T-helper 1 cell (primary cell): ENCODE data around the gene CLSTN1.
A peak's percentile ranks its signal among the peaks of the same experiment; 100 is the strongest.

Experiments
- DNase-seq, 5 donors: peaks; one replicate each; pipeline ENCODE4 v3.0.0-alpha.2; 2012 to 2020

The CLSTN1 gene

DNA sequence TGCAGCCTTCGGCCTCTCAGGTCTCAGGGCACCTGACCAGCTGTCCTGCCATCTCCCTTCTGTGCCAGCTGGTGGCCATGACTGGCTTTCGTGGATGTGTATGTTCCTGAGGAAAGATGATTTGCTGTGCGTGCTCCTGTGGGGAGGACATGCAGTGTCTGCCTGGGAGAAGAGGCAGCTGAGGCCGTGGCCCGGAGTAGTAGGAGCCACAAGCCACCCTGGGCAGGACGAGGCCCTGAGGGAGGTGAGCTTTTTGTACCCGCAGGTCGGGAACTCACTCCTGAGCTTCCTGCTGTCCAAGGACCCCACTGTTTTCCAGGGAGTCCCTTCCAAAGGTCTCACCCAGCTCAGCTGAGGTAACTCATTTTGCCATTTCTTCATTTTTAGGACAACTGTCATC is 113.7 kb downstream of the CLSTN1 start:
- no peak for DNase-seq

DNA sequence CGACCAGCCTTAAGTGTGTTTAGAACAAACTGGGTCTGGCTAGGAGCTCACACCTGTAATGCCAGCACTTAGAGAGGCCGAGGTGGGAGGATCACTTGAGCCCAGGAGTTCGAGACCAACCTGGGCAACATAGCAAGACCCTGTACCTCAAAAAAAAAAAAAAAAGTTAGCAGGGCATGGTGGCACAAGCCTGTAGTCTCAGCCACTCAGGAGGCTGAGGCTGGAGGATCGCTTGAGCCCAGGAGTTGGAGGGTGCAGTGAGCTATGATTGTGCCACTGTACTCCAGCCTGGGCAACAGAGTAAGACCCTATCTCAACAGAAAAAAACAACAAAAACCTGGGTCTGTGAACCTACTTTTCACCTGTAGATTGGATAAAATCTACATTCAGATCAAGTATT is 117.6 kb downstream of the CLSTN1 start:
- DNase-seq = no peak

DNA sequence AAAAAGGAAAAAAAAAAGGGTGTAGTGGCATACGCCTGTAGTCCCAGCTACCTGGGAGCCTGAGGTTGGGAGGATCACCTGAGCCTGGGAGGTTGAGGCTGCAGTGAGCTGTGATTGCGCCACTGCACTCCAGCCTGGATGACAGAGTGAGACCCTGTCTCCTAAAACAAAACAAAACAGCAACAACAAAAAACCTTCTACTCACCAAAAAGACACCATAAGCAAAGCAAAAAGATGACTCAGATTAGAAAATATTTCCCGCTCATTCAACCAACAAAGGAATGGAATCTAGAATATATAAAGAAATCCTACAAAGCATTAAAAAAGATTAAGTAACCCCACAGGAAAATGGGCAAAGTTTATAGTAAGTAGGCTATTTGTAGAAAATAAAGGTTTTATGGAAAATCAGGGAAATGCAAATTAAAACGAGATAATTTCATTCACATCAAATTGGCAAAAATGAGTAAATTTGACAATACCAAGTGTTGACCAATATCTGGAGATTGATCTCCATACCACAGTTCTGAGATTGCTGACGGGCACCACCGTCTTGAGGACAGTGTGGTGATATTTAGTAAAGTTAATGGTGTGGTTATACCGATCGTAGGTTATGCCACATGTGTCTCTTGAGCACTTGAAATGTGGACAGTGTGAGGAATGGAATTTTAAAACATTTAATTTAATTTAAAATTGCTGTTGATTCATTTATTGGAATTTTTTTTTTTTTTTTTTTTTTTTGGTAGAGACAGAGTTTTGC is 118.2 kb downstream of the CLSTN1 start:
- DNase-seq = no peak

DNA sequence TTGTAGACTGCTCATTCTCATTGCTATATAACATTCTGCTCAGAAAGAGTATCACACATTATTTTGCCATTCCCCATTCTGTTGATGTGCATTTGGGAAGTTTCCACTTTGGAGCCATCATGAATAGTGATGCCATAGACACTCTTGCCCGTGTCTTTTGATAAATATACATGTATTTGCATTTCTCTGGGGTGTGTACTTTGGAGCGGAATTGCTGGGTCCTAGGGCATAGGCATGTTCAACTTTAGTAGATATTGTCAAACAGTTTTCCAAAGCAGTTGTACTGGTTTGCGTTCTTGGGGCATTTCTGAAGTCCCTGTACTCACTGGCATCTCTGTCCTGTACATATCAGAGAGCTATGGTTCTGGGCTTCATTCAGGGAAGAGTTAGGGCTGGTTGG is 120.1 kb downstream of the CLSTN1 start:
- no peak for DNase-seq

DNA sequence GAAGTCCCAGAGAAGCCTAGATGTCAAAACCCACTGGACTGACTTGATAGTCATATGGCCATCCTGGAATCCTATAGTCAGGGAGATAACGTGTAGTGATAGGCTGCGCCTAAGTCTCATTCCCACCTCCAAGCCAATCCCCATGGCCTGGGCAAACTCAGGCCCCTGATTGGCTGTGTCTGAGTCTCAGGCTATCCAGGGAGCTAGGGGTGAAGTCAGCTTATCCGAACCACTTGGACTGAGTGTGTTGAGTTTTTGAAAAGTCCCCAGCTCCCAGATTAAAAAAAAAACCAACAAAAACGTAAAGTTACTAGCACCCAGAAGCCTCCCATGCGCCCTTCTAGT is 120.6 kb downstream of the CLSTN1 start:
- no peak for DNase-seq

DNA sequence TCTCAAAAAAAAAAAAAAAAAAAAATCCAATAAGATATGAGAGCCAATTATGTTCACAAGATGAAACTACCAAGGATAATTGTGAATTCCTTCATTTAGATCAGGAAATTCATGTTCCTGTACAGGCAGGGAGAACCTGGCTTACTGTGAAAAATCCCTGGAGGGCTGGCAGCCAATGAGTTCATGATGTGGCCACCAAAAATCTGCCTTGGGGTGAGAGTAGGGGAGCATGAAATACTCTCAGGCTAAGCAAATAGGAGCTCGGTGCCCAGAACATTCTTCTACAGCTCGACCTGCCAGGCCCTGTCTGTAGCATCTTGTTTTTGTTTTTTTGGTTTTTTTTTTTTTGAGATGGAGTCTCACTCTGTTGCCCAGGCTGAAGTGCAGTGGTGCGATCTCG is 122.1 kb downstream of the CLSTN1 start:
- no peak for DNase-seq

DNA sequence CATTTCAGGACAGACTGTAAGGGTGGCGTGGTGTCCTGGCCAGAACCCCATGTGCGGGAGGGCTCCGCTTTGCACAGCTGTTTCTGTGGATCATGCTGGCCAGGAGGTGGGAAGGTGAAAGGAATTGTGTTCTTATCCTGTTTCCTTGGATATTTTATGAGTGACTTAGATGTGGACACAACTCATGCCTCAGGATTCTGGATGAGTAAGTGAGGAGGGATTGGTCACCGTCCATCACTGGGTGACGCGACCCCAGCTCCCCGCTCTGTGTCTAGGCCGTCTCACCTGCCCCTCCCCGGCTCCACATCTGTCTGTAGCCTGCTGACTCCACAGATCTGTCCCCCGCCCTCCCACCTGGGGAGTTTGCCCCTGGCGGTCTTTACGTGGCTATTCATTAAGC is 123.4 kb downstream of the CLSTN1 start:
- DNase-seq = no peak

DNA sequence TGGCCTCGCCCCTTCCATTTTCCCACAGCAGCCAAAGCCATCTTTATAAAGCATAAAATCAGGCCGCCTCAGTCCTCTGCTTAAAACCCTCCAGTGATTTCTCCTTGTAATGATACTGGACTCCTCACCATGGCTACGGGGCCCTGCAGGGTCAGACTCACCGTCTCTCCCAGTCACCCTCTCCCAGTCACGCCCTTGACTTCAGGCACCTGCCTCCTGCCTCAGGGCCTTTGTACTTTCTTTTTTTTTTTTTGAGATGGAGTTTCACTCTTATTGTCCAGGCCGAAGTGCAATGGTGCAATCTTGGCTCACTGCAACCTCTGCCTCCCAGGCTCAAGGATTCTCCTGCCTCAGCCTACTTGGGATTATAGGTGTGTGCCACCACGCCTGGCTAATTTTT is 124.4 kb downstream of the CLSTN1 start:
- DNase-seq = no peak

DNA sequence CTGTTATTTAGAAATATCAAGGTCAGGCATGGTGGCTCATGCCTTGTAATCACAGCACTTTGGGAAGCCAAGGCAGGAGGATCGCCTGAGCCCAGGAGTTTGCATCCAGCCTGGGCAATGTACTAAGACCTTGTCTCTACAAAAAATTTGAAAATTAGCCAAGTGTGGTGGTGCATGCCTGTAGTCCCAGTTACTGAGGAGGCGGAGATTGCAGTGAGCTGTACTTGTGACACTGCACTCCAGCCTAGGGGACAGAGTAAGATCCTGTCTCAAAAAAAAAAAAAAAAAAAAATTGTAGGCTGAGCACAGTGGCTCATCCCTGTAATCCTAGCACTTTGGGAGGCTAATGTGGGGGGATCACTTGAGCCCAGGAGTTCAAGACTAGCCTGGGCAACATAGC is 127.0 kb downstream of the CLSTN1 start:
- no peak for DNase-seq

DNA sequence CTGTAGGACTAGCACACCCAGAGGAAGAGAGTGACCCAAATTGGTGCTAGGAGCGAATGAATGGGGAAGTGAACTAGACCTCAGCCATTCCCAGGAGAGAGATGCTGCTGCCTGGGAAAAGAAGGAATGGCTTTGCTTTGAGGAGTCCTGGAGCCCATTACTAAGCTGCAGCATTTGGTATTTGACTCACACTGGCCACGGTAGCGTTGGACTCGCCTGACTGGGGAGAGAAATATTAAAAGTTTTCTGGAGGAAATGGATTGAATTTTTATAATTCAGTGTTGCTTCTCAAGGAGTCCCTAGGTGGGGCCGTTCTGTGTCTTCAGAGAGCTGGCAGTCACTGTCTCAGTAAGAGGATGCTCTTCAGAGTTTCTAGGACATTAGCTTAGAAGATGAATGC is 132.1 kb downstream of the CLSTN1 start:
- DNase-seq = no peak

DNA sequence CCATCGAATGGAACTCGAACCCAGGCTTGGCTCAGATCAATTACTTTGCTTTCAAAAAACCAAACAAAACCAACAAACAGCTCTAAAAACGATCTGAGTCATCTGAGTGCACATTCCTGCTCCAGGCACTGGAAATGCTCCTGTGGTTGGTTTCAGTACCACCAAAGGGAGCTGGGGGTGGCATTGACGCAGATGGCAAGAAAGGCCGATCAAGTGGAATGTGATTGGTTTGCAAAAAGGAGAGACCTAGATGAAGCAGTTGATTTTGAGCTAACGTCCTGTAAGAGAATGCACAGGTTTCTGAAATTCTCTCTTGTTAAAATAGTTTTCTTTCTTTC is 132.7 kb downstream of the CLSTN1 start:
- no peak for DNase-seq

DNA sequence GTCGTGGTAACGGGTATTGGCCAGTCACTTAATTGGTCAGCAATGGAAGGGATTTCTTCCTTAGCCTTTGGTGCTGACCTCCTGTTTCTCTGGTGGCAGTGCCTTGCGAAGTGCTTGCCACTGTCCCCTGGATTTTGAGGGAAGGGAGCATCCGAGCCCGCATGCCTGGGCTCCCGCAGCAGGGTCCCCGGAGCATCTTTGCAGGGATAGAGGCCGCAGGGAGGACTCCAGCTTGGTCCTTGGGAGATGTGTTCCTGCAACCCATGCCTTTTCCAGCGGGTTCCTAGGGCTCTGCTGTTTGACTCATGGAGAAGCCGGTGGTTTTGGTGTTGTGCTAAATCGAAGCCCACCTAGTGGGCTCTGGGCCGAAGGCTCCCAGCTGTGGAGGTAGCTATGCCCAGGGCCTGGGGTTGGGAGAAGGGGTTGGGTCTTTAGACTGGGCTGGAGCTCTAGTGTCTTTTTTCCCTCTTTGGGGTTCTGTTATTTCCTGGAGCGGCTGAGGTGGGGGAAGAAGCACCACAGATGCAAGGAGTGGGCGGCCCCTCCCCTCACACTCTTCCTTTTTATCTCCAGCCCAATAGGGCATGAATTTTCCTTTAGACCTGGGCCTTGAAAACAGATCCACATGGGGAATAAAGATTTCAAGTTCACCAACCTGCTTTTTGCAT is 133.2 kb downstream of the CLSTN1 start:
- DNase-seq = no peak

DNA sequence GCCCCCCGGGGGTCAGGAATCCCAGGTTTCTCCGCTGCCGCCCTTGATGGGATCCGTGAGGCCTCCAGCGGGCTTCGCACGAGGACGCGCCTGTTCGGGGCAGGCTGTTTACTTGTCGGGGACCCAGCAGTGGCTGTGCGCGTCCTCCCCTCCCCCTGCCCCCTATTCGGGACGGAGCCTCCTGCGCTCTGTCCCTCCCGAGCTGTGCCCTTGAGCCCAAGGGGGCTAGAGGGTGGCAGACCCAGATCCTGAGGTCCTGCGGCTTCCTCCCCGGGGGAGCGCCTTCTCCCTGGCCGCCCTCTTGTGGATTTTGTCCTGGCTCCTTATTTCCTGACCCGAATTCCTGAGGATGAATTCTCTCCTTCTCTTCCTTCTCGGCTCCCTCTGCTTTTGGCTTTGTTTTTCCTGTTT is 133.8 kb downstream of the CLSTN1 start:
- no peak for DNase-seq

DNA sequence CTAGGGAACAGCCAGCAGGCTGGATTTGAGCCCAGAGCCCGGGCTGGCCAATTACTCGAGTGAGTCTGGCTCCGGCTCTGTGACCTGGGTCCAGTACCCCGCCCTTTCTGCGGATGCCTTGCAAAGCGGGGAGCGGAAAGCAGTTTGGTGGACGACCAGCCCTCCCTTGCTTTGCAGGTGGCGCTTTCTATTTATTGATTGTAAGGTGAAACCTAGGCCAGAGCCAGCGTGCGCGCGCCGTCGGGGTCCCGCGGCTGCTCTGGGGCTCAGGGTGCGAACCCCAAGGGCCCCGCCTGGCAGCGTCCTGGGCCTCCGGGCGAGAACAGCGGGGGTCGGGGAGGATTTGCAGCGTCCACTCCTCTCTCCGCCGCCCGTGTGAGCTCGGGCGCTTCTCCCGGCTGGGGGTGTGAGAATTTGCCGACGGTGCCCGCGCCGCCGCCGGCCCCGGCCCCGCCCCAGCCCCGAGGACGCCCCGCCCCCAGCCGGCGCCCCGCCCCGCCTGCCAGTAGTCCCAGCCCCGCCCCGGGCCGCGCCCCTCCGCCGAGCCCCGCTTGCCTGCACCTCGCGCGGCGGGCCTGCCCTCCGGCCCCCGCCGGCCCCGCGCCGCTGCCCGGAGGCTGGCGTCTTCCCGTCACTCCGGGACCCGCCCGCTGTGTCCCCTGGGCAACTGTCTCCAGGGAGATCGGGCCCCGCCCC is 134.6 kb downstream of the CLSTN1 start:
- DNase-seq = peak; percentile 67 to 86 (median 78)

DNA sequence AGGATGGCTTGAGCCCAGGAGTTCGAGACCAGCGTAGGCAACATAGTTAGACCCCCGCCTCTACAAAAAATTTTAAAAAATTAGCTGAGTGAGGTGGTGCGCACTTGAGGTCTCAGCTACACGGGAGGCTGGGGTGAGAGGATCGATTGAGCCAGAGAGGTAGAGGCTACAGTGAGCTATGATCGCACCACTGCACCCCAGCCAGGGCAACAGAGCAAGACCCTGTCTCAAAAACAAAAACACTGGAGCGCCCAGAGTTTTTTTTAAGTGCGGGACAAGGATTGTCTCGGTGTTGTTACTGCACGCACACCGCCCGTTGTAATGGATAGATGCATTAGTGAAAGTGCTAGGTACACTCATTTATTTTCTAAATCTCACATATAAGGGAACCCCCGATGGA is 135.2 kb downstream of the CLSTN1 start:
- no peak for DNase-seq

DNA sequence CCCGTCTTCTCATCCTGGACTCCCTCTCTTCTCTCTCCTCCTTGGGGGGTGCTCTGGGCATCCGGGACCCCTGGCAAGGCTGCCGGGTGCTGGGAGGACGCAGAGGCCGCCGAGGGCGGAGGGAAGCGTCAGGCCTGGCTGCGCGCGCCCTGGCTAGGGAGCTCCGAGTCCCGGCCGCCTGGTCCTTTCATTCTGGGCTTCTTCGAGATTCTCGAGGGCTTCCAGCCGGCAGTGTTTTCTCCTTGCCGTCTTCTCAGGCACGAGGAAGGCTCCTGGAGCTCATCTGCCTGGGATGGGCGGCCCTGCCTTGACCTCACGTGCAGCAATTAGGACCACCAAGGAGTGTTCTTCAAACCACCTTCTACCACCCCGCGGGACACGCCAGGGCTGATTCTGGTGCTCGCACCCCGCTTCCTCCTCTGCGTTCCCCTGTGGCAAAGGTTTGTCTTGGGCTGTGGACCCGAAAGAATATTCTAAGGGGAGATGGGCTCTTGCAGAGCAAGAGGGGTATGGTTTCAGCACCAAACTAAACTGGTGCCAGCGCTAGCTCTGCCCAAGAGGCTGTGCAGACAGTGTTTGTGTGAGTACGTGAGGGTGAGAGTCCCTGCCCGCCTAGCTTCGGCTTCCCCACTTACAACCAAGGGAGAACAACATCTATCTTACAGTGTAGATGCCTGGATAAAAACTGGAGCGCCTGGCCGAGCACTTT is 135.7 kb downstream of the CLSTN1 start:
- no peak for DNase-seq

DNA sequence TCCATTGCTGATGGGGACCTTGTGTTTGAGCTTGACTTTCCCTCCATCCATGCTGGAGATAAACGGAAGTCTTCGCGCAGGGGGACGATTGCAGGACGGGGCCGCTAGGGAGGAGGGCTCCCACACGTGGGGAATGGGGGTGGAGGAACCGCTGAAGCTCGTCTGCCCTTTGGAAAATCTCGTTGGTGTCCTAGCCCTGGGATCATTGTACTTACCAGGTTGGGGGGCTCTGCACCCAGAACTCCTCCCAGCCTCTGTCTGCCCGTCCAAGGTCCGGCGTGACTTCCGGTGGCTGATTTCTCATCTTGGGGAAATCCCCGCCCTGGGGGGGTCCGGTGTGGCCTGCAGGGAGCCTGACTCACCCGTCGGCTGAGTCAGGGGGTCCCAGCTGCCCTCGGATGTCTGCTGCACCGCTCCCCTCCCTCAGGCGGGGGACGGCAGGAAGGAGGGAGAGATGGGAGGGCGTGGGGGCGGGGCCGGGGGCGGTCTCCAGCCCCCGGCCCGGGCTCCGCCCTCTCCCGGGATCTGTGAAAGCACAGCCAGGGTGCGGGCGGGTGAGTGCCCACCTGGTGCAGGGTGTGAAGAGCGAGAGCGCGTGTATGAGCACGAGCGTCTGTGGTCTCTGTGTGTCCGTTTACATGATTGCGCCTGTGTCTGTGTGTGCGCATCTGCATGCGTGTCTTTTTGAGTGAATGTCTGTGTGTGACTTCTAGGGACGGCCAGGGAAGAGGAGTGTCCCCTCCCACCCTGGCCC is 136.5 kb downstream of the CLSTN1 start:
- DNase-seq = peak; percentile 25 to 65 (median 48)

DNA sequence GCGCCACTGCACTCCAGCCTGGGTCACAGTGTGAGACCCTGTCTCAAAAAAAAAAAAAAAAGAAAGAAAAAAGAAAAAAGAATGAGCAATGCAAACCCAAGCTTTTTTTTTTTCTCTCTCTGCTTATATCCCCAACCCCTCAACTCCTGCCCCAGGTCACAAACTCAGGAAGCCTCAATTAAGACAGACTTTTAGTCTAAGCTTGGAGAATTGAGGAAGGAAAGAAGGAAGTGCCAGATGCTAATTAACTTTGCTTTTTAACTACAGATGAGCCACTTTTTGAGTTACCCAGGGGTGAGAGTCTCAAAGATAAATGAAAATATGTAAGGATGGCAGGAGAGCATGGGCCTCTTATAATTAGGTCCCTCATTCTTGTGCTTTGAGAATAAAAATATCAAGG is 139.0 kb downstream of the CLSTN1 start:
- DNase-seq = no peak

DNA sequence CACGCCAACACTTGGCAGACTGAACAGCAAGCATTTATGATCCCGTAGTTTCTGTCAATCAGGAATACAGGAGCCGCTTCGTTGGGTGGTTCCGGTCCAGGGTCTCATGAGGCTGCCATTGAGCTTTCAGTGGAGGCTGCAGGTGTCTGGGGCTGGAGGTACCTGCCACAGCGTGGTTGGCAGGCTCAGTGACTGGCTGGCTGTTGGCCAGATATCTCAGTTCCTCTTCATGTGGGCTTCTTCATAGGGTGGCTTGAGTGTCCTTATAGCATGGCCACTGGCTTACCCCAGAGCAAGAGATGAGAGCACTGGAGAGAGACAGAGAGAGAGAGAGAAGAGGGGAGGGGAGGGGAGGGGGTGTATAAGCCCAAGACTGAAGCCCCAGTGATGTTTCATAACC is 142.9 kb downstream of the CLSTN1 start:
- no peak for DNase-seq

DNA sequence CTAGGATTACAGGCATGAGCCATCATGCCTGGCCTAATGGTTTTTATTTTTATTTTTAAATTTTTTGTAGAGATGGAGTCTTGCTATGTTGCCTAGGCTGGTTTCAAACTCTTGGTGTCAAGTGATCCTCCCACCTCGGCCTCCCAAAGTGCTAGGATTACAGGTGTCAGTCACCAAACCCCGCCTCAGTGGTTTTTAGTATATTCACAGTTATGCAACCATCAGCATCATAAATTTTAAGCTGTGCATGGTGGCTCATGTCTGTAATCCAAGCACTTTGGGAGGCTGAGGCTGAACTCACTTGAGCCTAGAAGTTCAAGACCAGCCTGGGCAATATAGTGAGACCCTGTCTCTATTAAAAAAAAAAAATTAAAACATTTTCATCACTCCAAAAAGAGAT is 143.7 kb downstream of the CLSTN1 start:
- DNase-seq = no peak
